GM18499 (cell line): ENCODE data around the gene MAPT.
"Not testable (repeated sequence)": the region's sequence is repeated elsewhere in the genome, so short reads cannot be mapped to it uniquely, and the experiment has no call there.

Experiments
- ATAC-seq: cut with Tn5 transposase; IDR thresholded peaks from one replicate; pipeline ENCODE4 v1.9.1; 2021; ENCODE audit warnings: moderate number of reproducible peaks; ENCODE audit not compliant: insufficient read depth, unreplicated experiment

The MAPT gene

GRCh38 chr17:45919136-45919535 is 24.8 kb downstream of the MAPT start:
- ATAC-seq, result no peak

- ATAC-seq, result no peak
These were observed 25.7 kb downstream of the MAPT start for GRCh38 chr17:45920083-45920482.

- ATAC-seq, result no peak
These were observed 29.3 kb downstream of the MAPT start for GRCh38 chr17:45923511-45924268.

GRCh38 chr17:45924332-45924820 is 30.0 kb downstream of the MAPT start:
- ATAC-seq, result no peak

GRCh38 chr17:45925311-45925710 is 31.0 kb downstream of the MAPT start:
- ATAC-seq, result no peak

- ATAC-seq, result no peak
These were observed 32.9 kb downstream of the MAPT start for GRCh38 chr17:45927247-45927646.

- ATAC-seq, result no peak
These were observed 35.0 kb downstream of the MAPT start for GRCh38 chr17:45929344-45929743.

DNA sequence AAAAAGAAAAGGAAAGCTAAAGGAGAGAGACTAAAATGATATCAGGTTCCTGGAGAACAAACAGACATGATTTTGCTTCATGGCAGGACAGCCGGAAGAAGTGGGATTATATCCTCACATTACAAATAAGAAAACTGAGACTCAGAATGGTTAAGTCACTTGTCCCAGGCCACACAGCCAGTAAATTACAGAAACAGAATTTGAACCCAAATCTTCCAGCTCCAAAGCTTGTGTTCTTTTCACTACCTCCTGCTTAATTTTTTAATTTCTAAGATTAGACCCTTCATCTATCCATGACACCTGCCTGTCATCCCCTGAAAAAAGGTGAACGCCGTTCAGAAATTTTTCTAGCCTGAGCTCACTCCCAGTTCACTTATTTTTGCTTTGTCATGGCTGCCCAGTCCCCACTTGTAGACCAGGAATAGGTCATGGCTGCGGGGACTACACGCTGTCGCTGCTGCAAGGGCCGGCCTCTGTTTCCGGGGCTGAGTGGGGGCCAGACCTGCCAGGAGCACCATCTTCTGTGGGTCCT is 36.1 kb downstream of the MAPT start:
- no peak for ATAC-seq

- ATAC-seq, result no peak
These were observed 37.3 kb downstream of the MAPT start for GRCh38 chr17:45931677-45932076.

GRCh38 chr17:45934044-45934979 is 40.0 kb downstream of the MAPT start:
- no peak for ATAC-seq

DNA sequence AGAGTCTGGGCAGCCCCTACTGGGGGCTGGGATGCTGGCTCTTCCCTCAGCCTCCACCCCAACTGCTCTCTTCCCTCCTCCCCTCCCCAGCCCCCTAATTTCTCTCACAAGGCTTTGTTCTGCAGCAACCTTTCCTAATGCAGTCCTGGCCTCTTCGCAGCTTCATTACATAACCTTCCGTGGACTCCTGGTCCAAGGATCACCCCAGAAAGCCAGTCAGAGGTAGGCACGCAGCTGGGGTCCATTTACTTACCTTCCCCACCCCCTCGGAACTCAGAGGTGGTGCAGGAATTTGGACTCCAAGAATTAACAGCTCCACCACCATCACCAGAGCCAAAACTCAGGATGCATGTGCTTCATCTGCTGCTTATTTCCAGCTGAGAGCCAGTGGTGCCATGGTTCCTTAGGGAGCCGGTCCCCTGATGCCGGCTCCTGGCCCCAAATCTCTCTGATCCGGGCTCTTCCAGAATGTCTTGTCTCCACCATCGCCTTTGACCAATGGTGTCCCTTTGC is 40.9 kb downstream of the MAPT start:
- no peak for ATAC-seq

DNA sequence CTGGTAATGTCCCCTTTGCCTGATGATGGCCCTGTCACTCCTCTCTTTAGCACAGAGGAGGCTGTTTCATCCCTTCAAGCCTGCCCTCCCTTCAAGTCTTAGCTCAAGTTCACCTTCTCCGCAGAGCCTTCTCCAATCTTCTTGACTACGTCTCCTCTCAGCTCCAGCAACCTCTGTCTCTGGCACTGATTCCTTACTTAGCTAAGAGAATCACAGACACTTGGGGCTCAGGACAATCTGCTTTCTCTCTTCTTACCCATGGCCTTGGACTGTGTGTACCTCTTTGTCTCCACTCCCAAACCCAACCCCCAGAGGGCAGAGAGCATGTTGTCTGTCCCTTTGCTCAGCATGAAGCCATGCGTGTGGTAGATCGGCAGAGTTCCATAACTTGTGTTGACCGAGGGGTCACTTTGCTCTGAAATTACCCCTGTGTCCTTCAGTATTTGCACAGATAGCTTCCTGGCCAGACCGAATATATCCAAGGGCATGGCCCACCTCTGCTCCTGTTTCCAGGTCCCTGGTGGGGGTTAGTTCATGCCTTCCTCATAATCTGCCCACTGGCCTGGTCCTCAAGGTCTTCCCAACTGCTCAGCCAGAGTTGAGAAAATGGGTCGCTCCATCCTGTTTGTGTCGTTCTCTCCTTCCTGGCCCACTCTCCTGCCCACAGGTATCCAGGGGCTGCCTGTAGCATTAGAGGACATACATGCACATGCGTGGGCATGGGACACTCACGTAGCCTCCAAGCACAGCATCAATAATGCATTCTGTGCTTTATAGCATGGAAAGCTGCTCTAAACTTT is 41.6 kb downstream of the MAPT start:
- no peak for ATAC-seq

GRCh38 chr17:45936610-45937009 is 42.3 kb downstream of the MAPT start:
- no peak for ATAC-seq

DNA sequence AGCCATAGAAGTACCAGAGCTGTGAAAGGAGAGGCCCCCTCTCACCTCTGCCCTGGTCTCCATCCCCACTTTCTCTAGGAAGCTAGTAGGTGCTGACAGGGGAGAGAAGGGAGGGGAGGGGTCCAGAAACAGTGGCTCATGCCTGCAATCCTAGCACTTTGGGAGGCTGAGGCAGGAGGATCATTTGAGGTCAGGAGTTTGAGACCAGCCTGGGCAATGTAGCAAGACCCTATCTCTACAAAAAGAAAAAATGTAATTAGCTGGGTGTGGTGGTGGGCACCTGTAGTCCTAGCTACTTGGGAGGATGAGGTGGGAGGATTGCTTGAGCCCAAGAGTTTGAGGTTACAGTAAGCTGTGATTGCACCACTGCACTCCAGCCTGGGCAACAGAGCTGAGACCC is 42.8 kb downstream of the MAPT start:
- not testable (repeated sequence) for ATAC-seq

DNA sequence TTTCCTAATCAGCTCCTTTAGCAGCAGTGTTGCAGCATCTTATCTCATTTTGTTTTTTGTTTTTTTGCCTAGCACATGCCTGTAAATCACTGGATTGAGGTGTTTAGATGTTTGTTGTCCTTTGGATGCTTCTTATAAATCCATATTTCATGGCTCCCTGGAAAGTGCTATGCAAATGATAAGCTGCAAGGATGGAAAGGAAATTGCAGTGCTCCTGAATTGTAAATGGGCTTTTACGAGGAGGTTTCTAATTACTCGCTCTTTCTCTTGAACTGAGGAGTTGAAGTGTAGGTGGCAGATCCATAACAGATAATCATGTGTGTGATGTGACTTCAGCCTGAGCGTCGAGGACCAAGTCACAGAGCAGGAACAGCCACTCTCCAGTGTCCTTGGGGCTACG is 45.0 kb downstream of the MAPT start:
- ATAC-seq, result no peak

DNA sequence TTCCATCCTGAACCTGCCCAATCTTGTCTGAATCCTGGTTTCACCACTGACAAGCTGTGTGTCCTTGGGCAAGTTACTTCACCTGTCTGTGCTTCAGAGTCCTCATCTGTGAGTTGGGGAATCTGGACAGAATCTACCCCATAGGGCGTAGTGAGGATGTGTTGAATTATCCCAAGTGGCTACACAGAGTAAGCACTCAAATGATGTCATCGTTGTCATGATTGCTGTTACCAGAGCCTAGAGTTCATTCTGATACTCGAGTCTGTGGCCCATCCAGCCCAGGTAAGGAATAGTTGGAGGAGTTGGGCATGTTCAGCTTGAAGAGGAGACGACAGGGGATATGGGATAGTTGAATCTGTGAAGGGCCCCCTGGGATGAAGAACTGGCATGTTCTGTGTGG is 45.9 kb downstream of the MAPT start:
- no peak for ATAC-seq

GRCh38 chr17:45940826-45941225 is 46.5 kb downstream of the MAPT start:
- ATAC-seq, result no peak

DNA sequence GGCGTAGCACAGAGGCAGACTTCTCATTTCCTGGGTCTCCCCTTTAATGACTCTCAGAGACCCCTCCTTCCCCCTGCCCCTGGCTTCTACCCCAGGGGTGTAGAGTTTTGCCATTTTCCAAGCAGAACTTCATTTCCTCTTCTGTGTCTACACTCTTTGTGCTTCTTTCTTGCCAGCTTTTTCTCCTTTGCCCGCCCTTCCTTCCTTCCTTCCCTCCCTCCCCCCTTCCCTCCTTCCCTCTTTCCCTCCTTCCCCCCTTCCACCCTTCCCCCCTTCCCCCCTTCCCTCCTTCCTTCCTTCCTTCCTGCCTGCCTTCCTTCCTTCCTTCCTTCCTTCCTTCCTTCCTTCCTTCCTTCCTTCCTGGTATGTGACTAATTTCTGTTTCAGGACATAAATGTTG is 47.0 kb downstream of the MAPT start:
- ATAC-seq, result no peak

DNA sequence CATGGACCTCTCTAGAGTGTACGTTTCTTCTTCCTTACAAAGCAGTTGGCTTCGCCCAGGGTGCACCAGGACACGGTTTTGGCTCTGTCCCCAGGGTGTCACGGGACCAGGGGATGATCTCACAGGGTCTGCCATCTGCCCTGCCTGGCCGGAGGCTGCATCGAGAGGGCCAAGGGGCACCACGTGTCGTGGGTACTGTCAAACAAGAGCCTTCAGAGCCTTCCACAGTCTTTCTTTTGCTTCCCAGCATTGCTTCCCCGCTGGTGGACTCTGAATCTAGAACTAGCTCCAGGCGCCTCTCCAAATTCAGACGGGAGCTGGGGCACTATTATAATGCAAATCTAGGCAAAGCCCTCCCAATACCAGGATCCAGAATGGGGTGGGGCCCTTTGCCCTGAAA is 47.9 kb downstream of the MAPT start:
- ATAC-seq, result no peak

GRCh38 chr17:45946841-45947256 is 52.5 kb downstream of the MAPT start:
- ATAC-seq, result no peak
